Mesodermal cell (in vitro differentiated cells): ENCODE results near the gene RAD51.

Experiments used
- H3K27ac ChIP-seq: 2 replicates; pipeline ENCODE4 v1.7.0; 2013; ENCODE audit warnings: mild to moderate bottlenecking, low read depth, low read length, moderate library complexity; ENCODE audit not compliant: severe bottlenecking
- H3K36me3 ChIP-seq: 2 replicates; pipeline ENCODE4 v1.7.1; 2013; ENCODE audit warnings: mild to moderate bottlenecking, low read length, moderate library complexity; ENCODE audit not compliant: control insufficient read depth, insufficient read depth
- H3K4me1 ChIP-seq: one replicate; pipeline ENCODE4 v1.7.1; 2013; ENCODE audit warnings: mild to moderate bottlenecking, low read length; ENCODE audit not compliant: insufficient read depth, control insufficient read depth, poor library complexity, severe bottlenecking
- H3K4me3 ChIP-seq: 2 replicates; pipeline ENCODE4 v1.7.0; 2013; ENCODE audit warnings: low read length, control low read depth, mild to moderate bottlenecking; ENCODE audit not compliant: insufficient read depth, poor library complexity, severe bottlenecking; ENCODE audit errors: extremely low read depth
- H3K9me3 ChIP-seq: 2 replicates; pipeline ENCODE4 v1.7.1; 2013; ENCODE audit warnings: mild to moderate bottlenecking, low read length, moderate library complexity; ENCODE audit not compliant: control insufficient read depth
- WGBS, 2 experiments: methylation state at CpG; one replicate each; pipeline ENCODE4 v1.1.5; 2013; ENCODE audit warnings: missing lambda C conversion rate in 2 of 2; ENCODE audit not compliant: insufficient coverage in 2 of 2; 5-methylcytosine and 5-hydroxymethylcytosine counted together

Gene RAD51

GRCh38 chr15:40744815-40745152 is 49.8 kb downstream of the RAD51 start:
- H3K36me3 ChIP-seq = peaks cover 62% of the 10 kb centered on the region
- peaks cover 4% of the 10 kb centered on the region for H3K4me1 ChIP-seq
- no peak overlapping the region for H3K27ac ChIP-seq
- no peak overlapping the region for H3K4me3 ChIP-seq
- H3K9me3 ChIP-seq = no peaks in the 10 kb centered on the region
- WGBS, 2 experiments = 95 to 97% methylated on average over 4 to 5 of the region's 5 CpGs

GRCh38 chr15:40746916-40747418 is 52.0 kb downstream of the RAD51 start:
- Histone ChIP-seq H3K4me3 (no peak overlapping the region), H3K9me3 (no peaks in the 10 kb centered on the region), H3K4me1 (peaks cover 4% of the 10 kb centered on the region), H3K36me3 (peaks cover 63% of the 10 kb centered on the region), H3K27ac (no peak overlapping the region)
- 83% methylated on average over 2 to 3 of the region's 3 CpGs for WGBS, 2 experiments

- H3K4me3 ChIP-seq = no peak overlapping the region
- H3K27ac ChIP-seq = no peak overlapping the region
- WGBS, 2 experiments = 87 to 89% methylated on average over 5 to 6 of the region's 7 CpGs
- peaks cover 4% of the 10 kb centered on the region for H3K4me1 ChIP-seq
- no peaks in the 10 kb centered on the region for H3K9me3 ChIP-seq
- H3K36me3 ChIP-seq = peaks cover 60% of the 10 kb centered on the region
Observed at GRCh38 chr15:40747685-40748631, 53.0 kb downstream of the RAD51 start.

GRCh38 chr15:40749151-40749630 is 54.2 kb downstream of the RAD51 start:
- H3K4me3 ChIP-seq = no peak overlapping the region
- 88 to 100% methylated on average over 3 to 4 of the region's 4 CpGs for WGBS, 2 experiments
- H3K4me1 ChIP-seq = peaks cover 4% of the 10 kb centered on the region
- H3K9me3 ChIP-seq = no peaks in the 10 kb centered on the region
- H3K27ac ChIP-seq = no peak overlapping the region
- H3K36me3 ChIP-seq = peaks cover 48% of the 10 kb centered on the region

GRCh38 chr15:40750885-40751284 is 55.9 kb downstream of the RAD51 start:
- H3K4me3 ChIP-seq = no peak overlapping the region
- H3K27ac ChIP-seq = no peak overlapping the region
- WGBS, 2 experiments = 100% methylated on average over 2 of the region's 4 CpGs; no CpG with 5 or more reads in 1 of the 2 experiments
- H3K9me3 ChIP-seq = no peaks in the 10 kb centered on the region
- peaks cover 2% of the 10 kb centered on the region for H3K4me1 ChIP-seq
- peaks cover 38% of the 10 kb centered on the region for H3K36me3 ChIP-seq

GRCh38 chr15:40751745-40752144 is 56.8 kb downstream of the RAD51 start:
- Histone ChIP-seq H3K36me3 (peaks cover 38% of the 10 kb centered on the region), H3K4me3 (no peak overlapping the region), H3K27ac (no peak overlapping the region), H3K9me3 (no peaks in the 10 kb centered on the region), H3K4me1 (no peaks in the 10 kb centered on the region)
- 88 to 94% methylated on average over 9 to 10 of the region's 12 CpGs for WGBS, 2 experiments

- Histone ChIP-seq H3K27ac (no peak overlapping the region), H3K9me3 (no peaks in the 10 kb centered on the region), H3K4me3 (peak overlapping the region; percentile 92), H3K4me1 (no peaks in the 10 kb centered on the region), H3K36me3 (peaks cover 22% of the 10 kb centered on the region)
- 4 to 13% methylated on average over 9 to 21 of the region's 22 CpGs for WGBS, 2 experiments
Observed at GRCh38 chr15:40754574-40754882, 59.6 kb downstream of the RAD51 start.

GRCh38 chr15:40754883-40755811 is 60.2 kb downstream of the RAD51 start, which contains the start of gene RMDN3:
Gene RMDN3, minus strand, starts transcription at chr15:40755254. Its CDS starts 471 bp downstream, at chr15:40754783.
- WGBS, 2 experiments = 1% methylated on average over 40 to 51 of the region's 66 CpGs
- H3K4me3 ChIP-seq = peak within 1 kb of the TSS; percentile 92
- H3K4me1 ChIP-seq = no peaks in the 10 kb centered on the region
- H3K27ac ChIP-seq = peak within 1 kb of the TSS; percentile 78
- no peaks in the 10 kb centered on the region for H3K9me3 ChIP-seq
- peaks cover 20% of the 10 kb centered on the region for H3K36me3 ChIP-seq

- Histone ChIP-seq H3K4me1 (no peaks in the 10 kb centered on the region), H3K36me3 (peaks cover 14% of the 10 kb centered on the region), H3K9me3 (no peaks in the 10 kb centered on the region), H3K4me3 (peak overlapping the region; percentile 92), H3K27ac (peak overlapping the region; percentile 78)
- WGBS, 2 experiments = 89 to 94% methylated on average over 9 of the region's 10 CpGs
Observed at GRCh38 chr15:40755812-40756208, 60.8 kb downstream of the RAD51 start.

- WGBS, 2 experiments = 39 to 72% methylated on average over 3 to 6 of the region's 6 CpGs
Observed at GRCh38 chr15:40756938-40757337, 62.0 kb downstream of the RAD51 start.

More at GRCh38 chr15:40756938-40757337, 62.0 kb downstream of the RAD51 start:
- H3K9me3 ChIP-seq = no peaks in the 10 kb centered on the region
- no peaks in the 10 kb centered on the region for H3K4me1 ChIP-seq
- H3K36me3 ChIP-seq = peaks cover 5% of the 10 kb centered on the region
- peak overlapping the region; percentile 20 for H3K27ac ChIP-seq
- no peak overlapping the region for H3K4me3 ChIP-seq
